Esophagus mucosa (tissue), 1 donor: ENCODE results near the gene FXYD1. TPM values are rescaled to one million over a fixed set of nuclear protein-coding genes. Genes with fewer than 3 reads are reported as not detected.
"Not testable (repeated sequence)": the region's sequence is repeated elsewhere in the genome, so short reads cannot be mapped to it uniquely, and the experiment has no call there.

Experiments used
- ATAC-seq: fragments of 200-7000 bp; cut with Tn5 transposase; one replicate; pipeline ENCODE4 v1.9.1; 2020
- total RNA-seq: library from RNA; stranded (reverse); gene quantifications from one replicate; pipeline ENCODE4 v1.2.4, GENCODE V29; 2023
- donor health status: DM: yes; HTN: yes; CAD: no.

The FXYD1 gene
- total RNA-seq, 1 donor from 2014 or later = 2.1 TPM

DNA sequence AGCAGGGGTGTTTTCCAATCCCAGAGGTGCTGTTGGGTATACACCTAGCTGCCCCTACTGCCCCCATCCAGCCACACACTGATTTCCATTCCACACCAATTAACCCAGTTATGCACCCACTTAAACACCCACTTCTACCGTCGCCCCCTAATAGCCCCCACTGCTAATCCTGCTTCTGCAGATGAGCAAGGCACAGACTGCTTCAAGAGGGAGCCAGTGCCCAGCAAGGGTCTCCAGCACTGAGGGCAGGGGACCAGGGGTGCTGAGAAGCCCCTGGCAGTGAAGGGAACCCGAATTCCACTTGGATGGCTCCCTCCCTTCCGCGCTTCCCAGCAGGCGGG is 5.6 kb downstream of the FXYD1 start:
- ATAC-seq = no peak

DNA sequence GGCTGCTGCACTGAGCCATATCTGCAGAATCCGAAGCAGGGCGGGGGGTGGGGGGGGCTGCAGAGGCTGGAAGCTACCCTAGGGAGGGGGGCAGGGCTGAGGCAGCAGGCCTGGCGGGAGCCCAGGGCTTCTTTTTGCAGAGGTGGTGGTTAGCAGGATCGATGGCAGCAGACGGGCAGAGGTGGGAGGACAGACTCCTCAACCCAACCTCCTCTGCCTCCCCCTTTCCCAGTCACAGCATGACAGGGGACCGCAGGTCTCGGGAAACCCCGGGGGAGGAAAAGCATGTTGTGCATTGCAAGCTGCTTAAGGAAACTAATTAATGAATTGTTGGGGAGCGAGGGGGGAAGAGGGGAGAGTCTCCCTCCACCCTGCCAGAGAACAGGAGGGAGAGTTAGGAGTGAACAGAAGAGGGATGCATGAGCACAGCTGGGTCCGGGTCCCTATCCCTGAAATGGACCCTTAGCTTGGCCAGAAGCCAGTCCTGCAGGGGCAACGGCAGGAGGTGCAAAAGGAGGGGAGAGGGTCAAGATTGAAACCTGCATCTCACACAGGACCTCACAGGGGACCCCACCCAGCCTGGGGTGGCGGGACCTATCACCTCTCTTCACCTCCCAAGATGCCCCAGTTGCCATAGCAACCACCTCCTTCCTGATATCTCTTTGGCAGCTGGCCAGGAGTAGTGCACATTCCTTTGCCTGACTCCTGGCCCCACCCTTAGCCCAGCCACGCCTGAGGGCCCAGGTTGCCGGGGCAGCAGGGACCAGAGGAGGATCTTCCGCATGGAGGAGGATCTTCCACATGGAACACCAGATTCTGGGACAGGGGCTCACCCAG is 6.2 kb downstream of the FXYD1 start:
- no peak for ATAC-seq

DNA sequence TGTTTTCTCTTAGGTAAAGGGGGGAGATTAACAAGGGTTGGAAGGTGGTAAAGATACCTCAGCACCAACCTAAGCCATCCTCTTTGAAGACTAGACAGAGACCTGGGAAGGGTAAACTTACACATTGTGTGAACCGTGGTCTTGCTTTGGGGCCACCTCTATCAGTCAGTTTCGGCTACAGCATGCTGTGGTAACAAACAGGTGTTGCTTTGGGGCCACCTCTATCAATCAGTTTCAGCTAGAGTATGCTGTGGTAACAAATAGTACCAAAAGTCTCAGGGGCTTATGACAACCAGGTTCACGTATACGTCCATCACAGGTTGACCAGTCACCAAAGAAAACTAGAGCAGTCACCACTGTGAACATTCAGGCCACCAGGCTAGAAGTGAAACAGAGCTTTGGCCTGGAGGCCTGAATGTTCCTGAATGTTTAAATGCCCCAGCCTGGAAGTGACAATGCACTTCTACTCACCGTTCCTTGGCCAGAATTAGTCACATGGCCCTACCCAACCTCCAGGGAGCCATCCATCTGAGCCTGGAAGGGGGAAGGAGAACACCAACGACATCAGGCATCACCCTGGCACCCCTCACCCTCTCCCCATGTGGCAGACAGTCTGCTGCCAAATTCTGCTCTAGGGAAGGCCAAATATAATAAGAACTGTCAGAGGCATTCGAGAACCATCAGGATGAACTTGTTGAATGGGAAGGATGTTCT is 8.3 kb downstream of the FXYD1 start:
- no peak for ATAC-seq

DNA sequence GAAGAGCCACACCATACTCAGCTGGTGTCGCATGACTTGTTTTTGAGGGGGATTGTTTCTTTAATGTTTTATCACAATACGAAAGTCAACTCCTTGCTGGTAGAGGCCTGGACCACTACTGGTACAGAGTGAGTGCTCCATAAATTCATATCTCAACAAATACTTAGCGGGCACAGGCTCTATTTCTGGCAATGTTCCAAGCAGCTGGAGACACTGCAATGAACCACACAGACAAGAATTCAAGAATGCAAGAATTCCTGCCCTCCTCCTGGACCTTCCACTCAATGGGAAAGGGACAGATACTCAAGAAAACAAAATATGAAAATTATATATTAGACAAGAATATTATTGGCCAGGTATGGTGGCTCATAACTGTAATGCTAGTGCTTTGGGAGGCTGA is 10.8 kb downstream of the FXYD1 start:
- no peak for ATAC-seq

DNA sequence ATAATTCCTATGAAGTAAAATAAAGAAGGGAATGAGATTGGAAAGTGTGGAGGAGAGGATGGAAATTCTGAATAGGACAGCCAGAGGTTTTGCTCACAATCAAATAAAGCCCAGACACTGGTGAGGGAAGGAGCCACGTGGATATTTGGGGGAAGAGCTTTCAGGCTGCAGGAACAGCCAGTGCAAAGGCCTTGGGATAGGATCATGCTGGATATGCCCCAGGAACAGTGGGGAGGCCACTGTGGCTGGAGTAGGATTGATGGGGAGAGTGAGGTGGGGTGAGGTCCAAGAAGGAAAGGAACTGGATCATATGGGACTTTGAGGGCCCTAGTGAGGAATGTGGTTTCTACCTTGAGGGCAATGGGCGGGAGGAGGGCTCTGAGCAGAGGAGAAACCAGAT is 11.8 kb downstream of the FXYD1 start:
- no peak for ATAC-seq

DNA sequence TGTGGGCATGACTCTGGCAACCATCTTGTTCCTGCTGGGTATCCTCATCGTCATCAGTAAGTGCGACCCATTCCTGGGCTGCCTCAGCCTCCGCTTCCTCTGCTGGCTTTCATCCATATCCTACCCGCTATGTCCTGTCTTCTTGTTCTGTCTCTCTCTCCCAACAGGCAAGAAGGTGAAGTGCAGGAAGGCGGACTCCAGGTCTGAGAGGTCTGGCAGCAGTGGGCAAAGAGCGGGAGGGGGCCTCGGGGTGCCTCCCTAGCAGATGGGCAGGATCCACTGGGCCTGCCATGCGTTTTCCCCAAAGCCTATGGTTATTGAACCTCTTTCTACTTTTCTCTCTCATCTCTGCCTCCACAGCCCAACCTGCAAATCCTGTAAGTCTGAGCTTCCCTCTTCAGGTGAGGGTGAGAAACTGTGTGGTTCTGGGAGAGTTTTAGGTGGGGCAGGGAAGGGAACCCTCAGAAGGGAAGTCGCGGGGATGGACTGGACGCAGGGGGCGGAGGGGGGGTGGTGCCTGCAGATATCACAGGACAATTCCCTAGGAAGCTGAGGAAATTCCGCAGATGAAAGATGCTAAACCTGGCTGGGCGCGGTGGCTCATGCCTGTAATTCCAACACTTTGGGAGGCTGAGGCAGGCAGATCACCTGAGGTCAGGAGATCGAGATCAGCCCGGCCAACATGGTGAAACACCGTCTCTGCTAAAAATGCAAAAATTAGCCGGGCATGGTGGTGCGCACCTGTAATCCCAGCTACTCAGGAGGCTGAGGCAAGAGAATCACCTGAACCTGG is 12.8 kb downstream of the FXYD1 start:
- ATAC-seq = no peak

DNA sequence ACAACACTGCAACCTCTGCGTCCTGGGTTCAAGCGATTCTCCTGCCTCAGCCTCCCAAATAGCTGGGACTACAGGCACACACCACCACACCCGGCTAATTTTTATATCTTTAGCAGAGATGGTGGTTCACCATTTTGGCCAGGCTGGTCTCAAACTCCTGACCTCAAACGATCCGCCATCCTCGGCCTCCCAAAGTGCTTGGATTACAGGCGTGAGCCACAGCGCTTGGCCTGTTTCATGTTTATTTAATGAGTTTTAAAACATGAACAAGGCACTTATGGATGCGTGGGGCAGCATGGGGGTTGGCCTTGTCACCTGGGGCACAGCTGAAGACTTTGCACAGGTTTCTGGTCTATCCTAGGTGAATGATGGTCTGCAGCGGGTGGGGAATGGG is 14.5 kb downstream of the FXYD1 start:
- not testable (repeated sequence) for ATAC-seq

DNA sequence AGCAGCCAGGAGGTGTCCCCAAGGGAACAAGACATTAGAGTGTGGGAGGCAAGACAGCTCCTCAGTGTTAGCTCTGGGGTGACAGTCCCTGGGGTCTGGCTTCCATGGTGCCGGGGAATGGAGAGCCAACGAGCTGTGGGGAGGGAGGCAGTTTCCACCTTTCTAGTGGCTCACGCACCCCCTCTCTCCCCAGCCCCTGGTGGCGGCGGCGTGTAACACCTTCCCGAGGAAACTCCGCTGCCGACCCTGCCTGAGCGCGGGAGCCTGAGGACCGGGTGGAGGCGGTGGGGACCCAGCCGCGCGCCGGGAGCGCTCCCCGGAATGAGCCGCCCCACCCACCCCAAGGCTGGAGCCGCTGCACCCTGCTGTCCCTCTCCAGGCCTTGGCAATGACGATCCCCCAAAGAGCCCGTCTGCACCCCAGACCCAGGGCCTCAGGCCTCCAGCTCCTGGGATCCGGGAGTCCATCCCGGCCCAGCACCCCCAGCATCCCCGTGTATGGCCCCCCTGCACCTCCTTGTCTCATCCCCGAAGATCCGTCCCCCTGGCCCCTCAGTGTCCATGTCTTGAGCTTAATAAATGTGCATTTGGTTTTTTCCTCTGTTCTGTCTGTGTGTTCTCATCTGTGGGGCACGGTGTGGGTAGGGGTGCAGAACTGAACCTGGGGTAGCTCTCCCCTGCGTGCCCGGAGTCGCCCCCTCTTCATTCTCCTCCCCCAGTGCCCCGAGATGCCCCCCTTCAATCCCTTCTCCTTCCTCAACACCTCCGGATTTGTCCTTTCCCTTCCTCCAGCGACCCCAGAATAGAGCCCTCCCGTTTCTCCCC is 15.3 kb downstream of the FXYD1 start:
- ATAC-seq = peak; percentile 42

DNA sequence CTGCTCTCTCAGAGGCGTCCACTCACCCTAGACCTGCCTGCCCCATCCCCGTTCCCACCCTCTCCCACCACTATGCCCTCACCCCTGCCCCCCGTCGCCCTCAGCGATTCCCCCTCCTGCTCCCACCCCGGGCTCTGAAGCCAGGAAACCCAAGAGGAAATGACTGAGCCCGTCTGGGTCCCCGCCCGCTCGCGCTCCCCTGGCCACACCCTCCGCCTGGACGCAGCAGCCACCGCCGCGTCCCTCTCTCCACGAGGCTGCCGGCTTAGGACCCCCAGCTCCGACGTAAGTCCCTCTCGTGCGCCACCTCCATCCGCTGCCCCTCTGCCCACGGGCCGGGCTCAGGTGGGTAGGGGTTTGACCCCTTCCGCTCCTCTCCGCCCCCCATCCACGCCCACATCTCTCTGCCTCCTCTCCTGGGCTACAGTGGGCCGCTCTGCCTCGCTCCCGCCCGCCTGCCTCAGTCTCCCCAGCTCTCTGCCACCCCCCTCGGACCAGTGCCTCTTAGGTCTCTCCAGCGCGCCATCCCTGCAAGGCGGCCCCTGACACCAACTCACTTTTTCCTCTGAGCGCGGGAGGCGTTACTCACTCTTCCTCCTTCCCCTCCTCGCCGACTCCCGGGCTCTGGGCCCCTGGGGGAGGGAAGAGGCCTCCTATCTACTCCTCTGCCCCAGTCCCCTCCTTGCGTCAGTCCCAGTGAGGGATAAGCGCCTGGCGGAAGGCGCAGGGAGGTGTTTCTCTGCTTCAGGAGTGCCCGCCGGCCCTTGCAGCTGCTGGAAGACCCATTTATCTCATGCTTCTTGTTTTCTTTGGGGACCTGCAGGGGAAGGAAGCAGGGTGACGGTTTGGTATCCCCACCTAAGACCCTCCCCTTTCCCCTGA is 16.1 kb downstream of the FXYD1 start, which contains the start of gene FXYD5:
Gene FXYD5, plus strand, starts transcription at position 211 of the 882 bp plus-strand sequence. CDS start 816 bp downstream, outside the sequence.
- peak; percentile 80 for ATAC-seq

DNA sequence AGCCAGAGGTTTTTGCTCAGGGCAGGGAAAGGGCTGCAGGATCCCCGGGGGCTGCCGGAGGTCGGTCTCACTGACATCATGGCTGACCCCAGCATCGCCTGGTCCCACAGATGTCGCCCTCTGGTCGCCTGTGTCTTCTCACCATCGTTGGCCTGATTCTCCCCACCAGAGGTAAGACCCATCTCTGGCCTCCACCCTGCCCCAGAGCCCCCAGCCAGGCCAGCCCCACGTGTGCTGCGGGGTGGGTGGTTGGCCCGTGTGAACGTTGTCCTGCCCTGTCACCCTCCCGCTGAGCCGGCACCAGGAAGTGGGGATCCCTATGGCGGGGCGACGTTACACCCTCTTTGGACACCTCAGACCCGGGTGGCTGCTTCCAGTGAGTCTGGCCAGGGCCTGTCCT is 16.8 kb downstream of the FXYD1 start:
- ATAC-seq = peak; percentile 56

DNA sequence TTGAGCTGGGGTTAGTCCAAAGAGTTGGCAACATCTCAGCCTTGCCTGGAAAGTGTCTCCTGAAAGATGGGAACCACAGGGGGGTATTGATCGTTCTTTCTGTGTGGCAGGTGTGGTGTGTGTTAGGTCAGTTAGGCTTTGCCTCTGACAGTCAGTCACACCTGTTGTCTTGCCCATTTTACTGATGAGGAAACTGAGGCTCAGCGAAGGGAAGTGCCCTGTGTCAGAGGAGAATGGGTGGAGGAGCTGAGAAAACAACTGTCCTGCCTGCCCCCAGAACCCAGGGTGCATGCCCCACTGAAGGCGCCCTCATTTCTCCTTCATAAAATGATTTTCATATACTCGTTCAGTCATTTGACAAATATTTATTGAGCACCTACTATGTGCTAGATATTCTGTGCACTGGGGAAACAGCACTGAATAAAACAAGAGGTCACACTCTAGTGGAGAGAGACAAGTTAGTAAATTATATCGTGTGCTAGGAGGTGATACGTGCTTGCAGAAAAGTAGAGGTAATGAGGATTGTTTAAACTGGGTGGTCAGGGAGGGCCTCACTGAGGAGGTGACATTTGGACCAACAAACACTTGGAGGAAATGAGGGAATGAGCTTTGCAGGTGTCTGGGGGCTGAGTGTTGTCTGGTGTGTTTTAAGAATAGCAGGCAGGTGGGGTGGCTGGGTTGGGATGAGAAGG is 17.5 kb downstream of the FXYD1 start:
- no peak for ATAC-seq

DNA sequence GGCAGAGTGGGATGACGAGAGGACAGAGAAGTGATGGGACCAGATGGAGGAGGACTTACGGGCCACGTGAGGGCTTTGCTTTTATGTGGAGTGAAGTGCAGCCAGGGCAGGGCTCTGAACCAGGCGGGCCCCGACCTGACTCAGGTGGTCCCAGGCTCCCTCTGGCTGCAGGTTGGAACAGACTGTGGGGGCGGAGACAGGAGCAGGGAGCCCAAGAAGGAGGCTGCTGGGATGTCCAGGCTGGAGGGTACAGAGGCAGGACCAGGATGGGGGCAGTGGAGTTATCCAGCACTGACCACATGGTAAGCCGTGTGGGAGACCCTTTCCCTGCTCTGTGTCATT is 18.0 kb downstream of the FXYD1 start:
- ATAC-seq = no peak

DNA sequence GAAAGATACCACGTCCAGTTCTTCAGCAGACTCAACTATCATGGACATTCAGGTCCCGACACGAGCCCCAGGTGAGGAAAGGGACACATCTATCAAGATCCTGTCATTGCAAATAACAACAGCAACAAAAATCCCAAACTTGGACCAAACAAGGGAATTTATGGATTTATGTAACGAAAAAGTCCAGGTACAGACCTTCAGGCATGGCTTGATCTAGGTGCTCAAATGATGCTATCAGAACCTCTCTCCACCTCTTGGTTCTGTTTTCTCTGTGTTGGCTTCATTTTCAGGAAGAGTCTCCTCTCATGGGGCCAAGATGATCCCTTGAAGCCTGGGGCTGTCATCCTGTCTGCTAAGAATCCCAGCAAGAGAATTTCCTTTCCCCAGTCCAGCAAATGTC is 18.8 kb downstream of the FXYD1 start:
- no peak for ATAC-seq

DNA sequence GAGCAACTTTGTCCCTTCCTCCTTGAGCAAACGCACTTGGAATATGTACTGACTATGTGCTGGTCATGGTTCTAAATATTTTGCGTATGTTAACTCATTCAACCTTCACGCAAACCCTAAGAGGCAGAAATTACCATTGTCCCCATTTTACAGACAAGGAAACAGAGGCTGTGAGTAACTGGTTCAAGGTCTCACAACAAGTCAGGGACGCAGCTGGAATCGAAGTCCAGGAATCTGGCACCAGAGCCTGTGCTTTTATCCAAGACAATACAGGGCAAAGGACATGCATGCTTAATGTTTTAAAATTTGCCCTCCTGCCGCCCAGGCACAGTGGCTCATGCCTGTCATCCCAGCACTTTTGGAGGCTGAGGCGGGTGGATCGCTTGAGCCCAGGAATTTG is 21.0 kb downstream of the FXYD1 start:
- no peak for ATAC-seq

DNA sequence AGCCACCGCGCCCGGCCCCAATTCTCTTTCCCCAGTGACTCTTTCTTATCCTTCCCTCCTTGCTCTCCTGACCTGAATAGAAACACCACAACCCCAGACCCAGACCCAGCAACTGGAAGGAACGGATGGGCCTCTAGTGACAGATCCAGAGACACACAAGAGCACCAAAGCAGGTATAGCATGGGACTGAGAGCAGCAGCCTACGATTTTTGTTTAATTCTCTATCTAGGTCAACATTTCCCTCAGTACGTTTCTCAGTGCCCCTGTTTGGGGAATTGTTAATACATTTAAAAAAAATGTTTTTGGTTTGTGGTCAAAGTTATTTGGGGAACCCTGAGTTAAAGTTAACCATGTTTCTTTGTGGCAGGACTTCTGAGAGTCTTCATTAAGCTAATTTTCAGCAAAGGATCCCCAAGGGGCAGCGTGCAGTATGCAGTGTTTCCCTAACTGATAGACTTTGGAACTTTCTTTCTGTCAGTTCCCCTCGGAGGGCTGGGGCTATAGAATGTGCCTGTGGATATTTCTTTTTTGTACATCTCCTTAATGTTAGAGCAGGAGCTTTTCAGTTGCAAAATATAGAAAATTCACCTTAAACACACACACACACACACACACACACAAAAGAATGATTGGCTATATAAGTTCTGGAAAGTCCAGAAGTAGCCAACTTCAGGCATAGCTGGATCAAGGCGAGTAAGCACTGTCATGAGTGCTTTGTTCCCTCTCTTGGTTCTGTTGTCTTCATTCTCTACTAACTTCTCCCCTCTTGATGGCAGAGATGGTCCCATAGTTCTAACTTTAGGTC is 22.2 kb downstream of the FXYD1 start:
- ATAC-seq = no peak

DNA sequence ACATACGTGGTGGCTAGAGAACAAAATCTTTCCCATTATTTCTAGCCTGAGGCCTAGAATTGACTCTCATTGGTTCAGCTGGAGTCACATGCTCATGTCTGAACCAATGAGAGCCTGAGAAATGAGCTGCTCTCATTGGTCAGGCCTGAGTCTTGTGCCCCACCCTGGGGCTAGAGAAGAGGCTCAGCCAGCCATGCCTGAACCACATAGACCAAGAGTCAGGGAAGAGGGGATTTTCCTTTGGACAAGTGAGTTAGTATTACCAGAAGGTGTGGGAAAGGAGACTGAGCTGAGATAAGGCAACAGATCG is 22.8 kb downstream of the FXYD1 start:
- no peak for ATAC-seq

DNA sequence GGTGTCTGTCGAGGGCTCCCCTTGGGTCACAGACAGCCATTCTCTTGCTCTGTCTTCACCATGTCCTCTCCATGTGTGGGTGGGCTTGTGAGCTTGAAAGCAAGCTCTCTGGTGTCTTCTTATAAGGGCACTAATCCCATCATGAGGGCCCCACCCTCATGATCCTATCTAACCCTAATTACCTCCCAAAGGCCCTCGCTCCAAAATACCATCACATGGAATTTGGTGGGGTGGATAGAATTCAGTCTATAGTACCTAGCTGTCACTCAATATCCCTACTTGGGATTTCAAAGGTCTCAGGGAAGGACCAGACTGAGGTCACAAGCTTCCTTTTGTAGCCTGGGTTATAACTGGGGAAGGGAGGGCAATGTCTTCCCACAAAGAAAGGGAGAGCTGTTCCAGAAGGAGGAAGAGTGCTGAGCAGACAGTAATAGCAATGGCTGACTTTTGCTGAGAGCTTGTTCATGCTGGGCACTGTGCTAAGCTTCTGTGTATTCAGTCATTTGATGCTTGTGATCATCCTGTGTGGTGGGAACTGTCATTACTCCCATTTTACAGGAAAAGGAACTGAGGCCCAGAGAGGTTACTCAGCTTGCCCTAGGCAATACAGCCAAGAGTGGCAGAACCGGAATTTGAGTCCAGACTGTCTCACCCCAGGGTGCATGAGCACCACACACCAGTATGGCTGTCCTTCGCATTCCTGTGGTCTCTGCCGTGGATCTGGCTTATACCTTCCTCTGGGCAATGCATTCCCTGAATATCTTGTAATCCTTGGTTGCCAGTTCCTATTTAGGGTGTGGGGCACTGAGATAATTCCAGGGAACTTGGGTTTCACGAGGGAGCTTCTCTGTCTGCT is 24.1 kb downstream of the FXYD1 start:
- ATAC-seq = peak; percentile 89

DNA sequence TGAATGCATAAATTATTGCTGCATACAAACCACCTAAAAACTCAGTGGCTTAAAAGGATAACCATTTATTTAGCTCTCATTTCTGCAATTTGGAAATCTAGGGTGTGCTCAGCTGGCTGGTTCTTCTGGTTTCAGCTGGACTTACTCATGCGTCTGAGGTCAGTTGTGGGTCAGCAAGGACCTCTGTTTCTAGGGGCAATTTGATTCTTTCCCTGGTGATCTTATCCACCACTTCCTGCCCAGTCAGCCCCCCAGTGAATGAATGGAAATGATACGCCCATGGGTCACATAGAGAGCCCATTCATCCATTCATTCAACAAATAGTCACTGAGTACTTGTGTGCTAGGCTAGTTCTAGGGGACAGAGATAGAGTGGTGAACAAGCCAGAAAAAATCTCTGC is 25.8 kb downstream of the FXYD1 start:
- ATAC-seq = peak; percentile 35
